NCI-H526 (cell line): ENCODE data around the gene FAM72B.
"Not testable (repeated sequence)": the region's sequence is repeated elsewhere in the genome, so short reads cannot be mapped to it uniquely, and the experiment has no call there.

Source experiments
- DNase-seq, 2 experiments: peaks; one replicate each; lab custom pipeline; 2025; lab: John Stamatoyannopoulos, UW

FAM72B gene

DNA sequence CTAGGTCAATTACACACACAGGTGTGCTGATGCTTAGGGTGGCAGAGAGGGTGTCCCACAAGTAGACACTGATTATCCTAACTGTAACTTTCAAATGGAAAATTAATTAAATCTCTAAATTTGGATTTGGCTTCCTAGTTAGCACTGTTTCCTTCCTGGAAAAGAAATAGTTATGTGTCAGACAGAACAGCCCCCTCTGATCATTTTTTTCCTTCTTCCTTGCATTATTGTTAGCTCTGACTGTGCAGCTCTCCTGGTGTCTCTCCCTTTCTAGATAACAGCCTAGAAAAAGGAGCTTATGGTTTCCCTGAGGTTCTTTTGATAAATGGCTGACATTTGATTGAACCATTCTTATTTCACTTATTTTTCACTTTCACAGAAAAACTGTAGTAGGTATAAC, 31.4 kb downstream of the FAM72B start:
- DNase-seq: not testable (repeated sequence)

DNA sequence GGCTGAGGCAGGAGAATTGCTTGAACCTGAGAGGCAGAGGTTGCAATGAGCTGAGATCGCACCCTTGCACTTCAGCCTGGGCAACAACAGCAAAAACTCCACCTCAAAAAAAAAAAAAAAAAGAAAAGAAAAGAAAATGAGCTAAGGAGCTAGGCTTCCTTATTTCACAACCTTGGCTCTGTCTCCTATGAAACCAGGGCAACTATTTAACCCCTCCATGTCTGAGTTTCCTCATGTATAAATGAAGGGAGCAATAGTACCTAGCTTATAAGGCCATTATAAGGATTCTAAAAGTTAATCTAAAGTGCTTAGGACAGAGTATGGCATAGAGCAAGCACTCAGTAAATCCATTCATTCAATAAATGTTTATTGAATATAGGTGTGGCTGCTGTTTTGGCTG, 32.8 kb downstream of the FAM72B start:
- not testable (repeated sequence) for DNase-seq

DNA sequence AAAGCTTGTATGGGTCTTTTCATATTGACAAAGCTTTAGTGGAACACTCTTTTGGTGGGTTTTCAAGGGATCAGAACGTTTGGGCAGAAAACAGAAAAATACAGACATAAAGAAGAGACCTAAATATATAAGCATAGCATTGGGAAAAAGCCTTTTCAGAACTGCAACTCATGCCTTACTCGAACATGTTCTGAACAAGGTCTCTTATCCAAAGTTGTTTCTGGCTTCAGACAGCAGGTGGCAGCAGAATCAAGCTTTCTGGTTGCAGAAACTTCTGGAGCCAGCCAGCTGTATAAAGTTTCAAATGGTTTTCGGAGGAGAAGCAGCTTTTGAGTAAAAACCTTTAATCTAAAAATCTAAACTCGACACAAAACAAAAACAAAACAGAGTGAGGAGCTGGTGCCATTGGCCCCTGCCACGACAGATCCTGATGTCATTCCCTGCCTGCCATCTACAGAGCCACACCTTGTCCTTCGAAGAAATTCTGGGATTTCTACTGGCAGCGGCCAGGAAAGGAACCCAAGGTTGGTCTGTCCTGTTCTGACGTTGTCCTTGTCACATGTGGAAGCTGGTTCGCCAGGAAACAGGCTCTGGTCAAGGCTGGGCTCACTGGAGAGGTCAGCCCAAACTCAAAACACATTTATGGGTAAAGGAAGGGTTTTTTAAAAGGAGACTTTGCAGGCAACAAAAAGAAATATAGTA, 35.5 kb downstream of the FAM72B start:
- DNase-seq: not testable (repeated sequence)

DNA sequence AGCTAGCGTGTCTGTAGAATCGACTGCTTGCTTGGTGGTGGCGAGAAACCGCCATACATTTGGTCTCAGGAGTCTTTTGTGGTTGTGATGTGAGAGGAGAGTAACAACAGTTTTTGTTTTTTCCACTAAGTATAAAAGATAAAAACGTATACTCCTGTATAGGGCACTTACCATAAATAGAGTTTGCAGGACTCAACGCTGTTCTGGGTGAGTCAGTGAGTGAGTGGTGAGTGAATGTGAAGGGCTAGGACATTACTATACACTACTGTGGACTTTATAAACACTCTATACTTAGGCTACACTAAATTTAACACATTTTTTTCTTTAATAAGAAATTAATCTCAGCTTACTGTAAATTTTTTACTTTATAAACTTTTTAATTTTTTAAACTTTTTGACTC, 43.7 kb downstream of the FAM72B start:
- not testable (repeated sequence) for DNase-seq

DNA sequence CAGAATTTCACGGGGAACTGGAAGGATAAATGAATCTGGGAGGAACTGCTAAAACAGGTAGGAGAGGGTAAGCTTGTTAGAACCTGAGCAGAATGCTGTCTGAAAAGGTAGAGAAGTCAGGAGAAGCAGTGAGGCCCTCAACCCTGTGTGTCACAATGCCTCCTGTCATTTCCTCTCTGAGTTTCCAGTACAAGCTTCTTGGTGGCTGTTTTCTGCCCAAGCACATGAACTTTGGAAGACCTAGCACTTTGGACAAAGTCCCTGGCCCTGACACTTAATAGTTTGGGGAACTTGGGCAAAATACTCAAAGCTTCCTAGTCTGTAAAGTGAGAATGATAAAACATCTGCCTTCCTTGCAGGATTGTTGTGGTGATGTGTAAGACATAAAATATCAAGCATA, 52.6 kb downstream of the FAM72B start:
- DNase-seq: not testable (repeated sequence)

DNA sequence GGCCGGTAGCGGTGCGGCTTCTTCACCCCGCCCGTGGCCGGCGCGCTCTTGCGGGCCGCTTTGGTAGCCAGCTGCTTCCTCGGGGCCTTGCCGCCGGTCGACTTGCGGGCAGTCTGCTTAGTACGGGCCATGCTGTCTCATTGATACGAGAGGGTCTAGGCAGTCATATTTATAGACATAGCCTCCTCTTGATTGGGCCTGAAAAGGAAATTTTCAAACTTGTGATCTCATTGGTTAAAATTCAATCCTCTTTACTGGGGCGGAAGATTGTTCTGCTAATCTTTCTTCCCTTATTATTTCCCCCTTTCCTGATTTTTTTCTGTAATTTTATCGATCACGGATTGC, 65.7 kb downstream of the FAM72B start:
- not testable (repeated sequence) for DNase-seq
